ENCODE data around the gene SLC2A2. TPM values are rescaled to one million over a fixed set of nuclear protein-coding genes. Genes with fewer than 3 reads are reported as not detected.

The SLC2A2 gene
- total and polyA plus RNA-seq, 2 donors (not counting 1 experiment from before 2014, with no cell fraction given): not detected

- Histone ChIP-seq H3K36me3 (ENCODE audit: control insufficient read depth, insufficient read depth, low read length) (no peaks in the 10 kb centered on the region), H3K79me2 (ENCODE audit: control insufficient read depth, insufficient read depth, low read length) (no peaks in the 10 kb centered on the region), H2AFZ (ENCODE audit: low read length) (no peak overlapping the region), H3K4me2 (ENCODE audit: extremely low read depth, insufficient read depth, low read length) (no peak overlapping the region), H4K20me1 (ENCODE audit: control insufficient read depth, extremely low read depth, insufficient read depth, low read length) (no peaks in the 10 kb centered on the region), H3K9ac (ENCODE audit: insufficient read depth, low read length) (no peak overlapping the region), H3K4me1 (ENCODE audit: control insufficient read depth, extremely low read depth, insufficient read depth, low read length) (no peaks in the 10 kb centered on the region), H3K9me3 (ENCODE audit: control insufficient read depth, insufficient read depth, low read depth, low read length) (no peaks in the 10 kb centered on the region), H3K27me3 (ENCODE audit: control insufficient read depth, insufficient read depth, low read length) (peaks cover 2% of the 10 kb centered on the region), H3K27ac (ENCODE audit: insufficient read depth, low read length) (no peak overlapping the region), H3K4me3 (replicated peaks in 1 of 4; ENCODE audit: control extremely low read depth in 1 of 4, insufficient read depth in 1 of 4, low read depth in 3 of 4, low read length in 4 of 4) (no peak overlapping the region)
- no peak for TF ChIP-seq EZH2 (IDR thresholded peaks at IDR 0.05; ENCODE audit: low read length, missing control alignments)
- no peak for TF ChIP-seq CTCF (conservative IDR thresholded peaks at IDR 0.05 in 1 of 2, IDR thresholded peaks at IDR 0.05 in 1 of 2; ENCODE audit: low read depth in 1 of 2, low read length in 2 of 2)
- no peak for DNase-seq (ENCODE audit: low read depth in 2 of 2)
Observed at GRCh38 chr3:170953736-170954135, 72.8 kb downstream of the SLC2A2 start.

DNA sequence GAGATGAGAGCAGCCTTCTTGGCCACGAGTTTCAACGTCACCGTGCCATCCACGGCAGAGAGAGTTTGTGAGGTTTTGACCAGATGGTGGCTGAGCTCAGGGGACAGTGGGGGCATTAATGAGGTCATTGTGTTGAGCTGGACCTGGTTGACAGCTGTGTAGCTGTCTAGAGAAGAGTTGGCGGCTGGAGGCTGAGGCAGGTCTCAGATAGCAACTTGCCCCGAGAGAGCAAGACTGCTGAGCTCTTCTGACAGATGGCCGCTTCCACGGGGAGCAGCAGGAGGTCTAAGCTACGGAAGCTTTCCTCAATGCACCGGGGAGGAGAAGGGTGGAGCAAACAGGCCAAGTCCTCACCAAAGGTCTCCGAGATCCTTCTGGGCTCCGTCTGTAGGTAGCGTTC lies 73.3 kb downstream of the SLC2A2 start:
- H3K4me2 ChIP-seq (ENCODE audit: extremely low read depth, insufficient read depth, low read length): no peak overlapping the region

GRCh38 chr3:170949211-170949610 lies 77.3 kb downstream of the SLC2A2 start:
- Histone ChIP-seq H3K27me3 (ENCODE audit: control insufficient read depth, insufficient read depth, low read length) (peaks cover 2% of the 10 kb centered on the region), H2AFZ (ENCODE audit: low read length) (no peak overlapping the region), H3K79me2 (ENCODE audit: control insufficient read depth, insufficient read depth, low read length) (no peaks in the 10 kb centered on the region), H3K9ac (ENCODE audit: insufficient read depth, low read length) (no peak overlapping the region), H3K4me1 (ENCODE audit: control insufficient read depth, extremely low read depth, insufficient read depth, low read length) (no peaks in the 10 kb centered on the region), H3K36me3 (ENCODE audit: control insufficient read depth, insufficient read depth, low read length) (no peaks in the 10 kb centered on the region), H4K20me1 (ENCODE audit: control insufficient read depth, extremely low read depth, insufficient read depth, low read length) (no peaks in the 10 kb centered on the region), H3K9me3 (ENCODE audit: control insufficient read depth, insufficient read depth, low read depth, low read length) (no peaks in the 10 kb centered on the region), H3K27ac (ENCODE audit: insufficient read depth, low read length) (no peak overlapping the region), H3K4me2 (ENCODE audit: extremely low read depth, insufficient read depth, low read length) (no peak overlapping the region), H3K4me3 (replicated peaks in 1 of 4; ENCODE audit: control extremely low read depth in 1 of 4, insufficient read depth in 1 of 4, low read depth in 3 of 4, low read length in 4 of 4) (no peak overlapping the region)
- TF ChIP-seq CTCF (conservative IDR thresholded peaks at IDR 0.05 in 1 of 2, IDR thresholded peaks at IDR 0.05 in 1 of 2; ENCODE audit: low read depth in 1 of 2, low read length in 2 of 2) (no peak), EZH2 (IDR thresholded peaks at IDR 0.05; ENCODE audit: low read length, missing control alignments) (no peak)
- DNase-seq (ENCODE audit: low read depth in 2 of 2): no peak

More for the DNA sequence above, 73.3 kb downstream of the SLC2A2 start:
- no peak for TF ChIP-seq EZH2 (IDR thresholded peaks at IDR 0.05; ENCODE audit: low read length, missing control alignments)
- TF ChIP-seq CTCF (conservative IDR thresholded peaks at IDR 0.05 in 1 of 2, IDR thresholded peaks at IDR 0.05 in 1 of 2; ENCODE audit: low read depth in 1 of 2, low read length in 2 of 2): no peak
- no peaks in the 10 kb centered on the region for H3K4me1 ChIP-seq (ENCODE audit: control insufficient read depth, extremely low read depth, insufficient read depth, low read length)
- no peaks in the 10 kb centered on the region for H4K20me1 ChIP-seq (ENCODE audit: control insufficient read depth, extremely low read depth, insufficient read depth, low read length)
- peaks cover 2% of the 10 kb centered on the region for H3K27me3 ChIP-seq (ENCODE audit: control insufficient read depth, insufficient read depth, low read length)
- no peak for DNase-seq (ENCODE audit: low read depth in 2 of 2)
- no peak overlapping the region for H3K9ac ChIP-seq (ENCODE audit: insufficient read depth, low read length)
- no peaks in the 10 kb centered on the region for H3K9me3 ChIP-seq (ENCODE audit: control insufficient read depth, insufficient read depth, low read depth, low read length)
- no peak overlapping the region for H3K4me3 ChIP-seq (replicated peaks in 1 of 4; ENCODE audit: control extremely low read depth in 1 of 4, insufficient read depth in 1 of 4, low read depth in 3 of 4, low read length in 4 of 4)
- no peaks in the 10 kb centered on the region for H3K79me2 ChIP-seq (ENCODE audit: control insufficient read depth, insufficient read depth, low read length)
- no peak overlapping the region for H3K27ac ChIP-seq (ENCODE audit: insufficient read depth, low read length)
- no peaks in the 10 kb centered on the region for H3K36me3 ChIP-seq (ENCODE audit: control insufficient read depth, insufficient read depth, low read length)
- H2AFZ ChIP-seq (ENCODE audit: low read length): no peak overlapping the region
